GM19438 (cell line): ENCODE measurements around the gene ME1.
"Not testable (repeated sequence)": the region's sequence is repeated elsewhere in the genome, so short reads cannot be mapped to it uniquely, and the experiment has no call there.

Source experiments
- ATAC-seq: cut with Tn5 transposase; IDR thresholded peaks from one replicate; pipeline ENCODE4 v1.9.1; 2021; ENCODE audit warnings: low read depth; ENCODE audit not compliant: unreplicated experiment

Gene ME1

GRCh38 chr6:83198486-83199172 is 232.2 kb downstream of the ME1 start:
- ATAC-seq, result no peak

GRCh38 chr6:83193747-83194566 is 236.9 kb downstream of the ME1 start:
- ATAC-seq, result peak; percentile 33

- ATAC-seq, result peak; percentile 95
Observed at GRCh38 chr6:83192871-83193746, 237.7 kb downstream of the ME1 start, which contains the start of the genes PGM3 and RWDD2A. TSS of gene PGM3 (minus strand) at chr6:83193265. CDS start at chr6:83191012, 2,253 bp downstream. TSS of gene RWDD2A (plus strand) at chr6:83193357. CDS start at chr6:83194452, 1,095 bp downstream.

DNA sequence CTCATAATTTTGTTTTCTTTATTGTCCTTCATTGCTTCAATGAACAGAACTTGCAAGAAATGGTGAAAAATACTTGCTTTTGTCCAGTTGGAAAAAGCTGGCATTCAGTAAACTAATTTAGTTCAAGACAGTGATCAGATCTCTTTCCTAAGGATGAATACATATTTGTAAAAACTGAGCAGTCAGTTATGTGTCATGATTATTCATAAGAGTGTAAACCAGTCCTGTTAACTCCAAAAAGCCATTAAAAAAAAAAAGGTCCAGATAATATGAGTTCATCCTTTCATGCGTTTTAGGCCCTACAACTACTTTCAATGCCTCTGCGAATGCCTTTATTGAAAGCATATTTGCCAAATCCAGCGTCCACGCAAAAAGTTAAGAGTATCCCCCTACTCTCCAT is 238.4 kb downstream of the ME1 start:
- no peak for ATAC-seq

DNA sequence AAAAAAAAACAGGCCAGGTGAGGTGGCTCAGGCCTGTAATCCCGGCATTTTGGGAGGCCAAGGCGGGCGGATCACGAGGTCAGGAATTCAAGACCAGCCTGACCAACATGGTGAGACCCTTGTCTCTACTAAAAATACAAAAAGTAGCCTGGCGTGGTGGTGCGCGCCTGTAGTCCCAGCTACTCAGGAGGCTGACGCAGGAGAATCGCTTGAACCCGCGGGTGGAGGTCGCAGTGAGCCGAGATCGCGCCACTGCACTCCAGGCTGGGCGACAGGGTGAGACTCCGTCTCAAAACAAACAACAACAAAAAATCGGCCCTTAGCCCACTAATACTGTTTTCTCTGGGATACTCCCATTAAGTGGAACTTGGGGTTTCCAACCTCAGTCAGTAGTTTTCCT is 238.9 kb downstream of the ME1 start:
- ATAC-seq, result not testable (repeated sequence)

GRCh38 chr6:83190626-83191025 is 240.2 kb downstream of the ME1 start:
- no peak for ATAC-seq

GRCh38 chr6:83188501-83188900 is 242.3 kb downstream of the ME1 start:
- no peak for ATAC-seq

GRCh38 chr6:83185096-83185495 is 245.8 kb downstream of the ME1 start:
- ATAC-seq, result no peak

- no peak for ATAC-seq
Observed at GRCh38 chr6:83183082-83183828, 247.6 kb downstream of the ME1 start.

GRCh38 chr6:83182114-83182513 is 248.7 kb downstream of the ME1 start:
- ATAC-seq, result no peak

DNA sequence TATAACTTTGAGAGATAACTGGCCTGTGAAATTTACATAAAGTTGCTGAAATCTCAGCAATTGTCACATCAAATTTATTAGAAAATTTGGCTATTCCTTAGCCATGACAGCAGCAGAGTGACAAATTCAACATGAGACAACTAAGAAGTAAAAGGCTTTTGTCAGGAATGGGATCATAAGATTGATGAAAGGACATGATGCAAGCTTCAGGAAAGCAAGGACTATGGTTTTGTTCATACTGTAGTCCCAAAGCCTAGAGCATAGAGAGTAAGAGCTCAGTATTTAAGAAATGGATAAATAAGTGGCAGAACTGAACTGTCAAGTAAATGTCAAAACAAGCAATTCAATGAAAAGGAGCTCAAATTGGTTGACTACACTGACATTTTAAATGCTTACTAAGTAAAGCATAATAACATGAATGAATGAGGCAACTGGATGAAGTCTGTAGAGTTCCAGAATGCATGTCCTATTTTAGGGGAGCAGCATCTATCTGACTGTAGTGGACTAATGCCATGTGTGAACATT is 250.4 kb downstream of the ME1 start:
- ATAC-seq, result no peak

- no peak for ATAC-seq
Observed at GRCh38 chr6:83176246-83176645, 254.6 kb downstream of the ME1 start.

GRCh38 chr6:83169511-83169910 is 261.3 kb downstream of the ME1 start:
- no peak for ATAC-seq

- ATAC-seq, result no peak
Observed at GRCh38 chr6:83169106-83169505, 261.7 kb downstream of the ME1 start.

DNA sequence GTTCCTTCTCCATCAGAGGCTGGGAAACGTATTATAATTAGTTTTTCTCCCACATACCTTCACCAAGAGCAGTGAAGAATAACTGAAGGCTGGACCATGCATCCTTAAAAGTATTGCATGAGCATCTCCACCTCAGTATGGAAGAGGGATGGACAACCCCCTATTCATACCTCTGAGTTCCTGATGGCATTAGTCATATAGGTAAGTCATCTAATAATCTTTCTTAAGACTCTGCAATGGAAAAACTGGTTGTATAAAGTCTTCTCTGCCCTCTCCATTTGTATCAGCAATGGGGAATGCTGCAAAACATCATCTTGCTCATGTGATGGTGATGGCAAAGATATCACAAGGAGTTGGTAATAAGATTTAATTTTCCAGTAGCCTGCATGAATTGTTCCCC is 262.3 kb downstream of the ME1 start:
- no peak for ATAC-seq

GRCh38 chr6:83167726-83168278 is 263.0 kb downstream of the ME1 start:
- ATAC-seq, result no peak
